Middle frontal gyrus (tissue), 1 donor: ENCODE data around the gene RFFL.

Experiments used
- DNase-seq: peaks from one replicate; pipeline ENCODE4 v3.0.0-alpha.2; 2015; ENCODE audit warnings: low spot score; ENCODE audit errors: extremely low spot score

Gene RFFL

GRCh38 chr17:34974794-34975785 lies 88.4 kb downstream of the RFFL start:
- DNase-seq: no peak

DNA sequence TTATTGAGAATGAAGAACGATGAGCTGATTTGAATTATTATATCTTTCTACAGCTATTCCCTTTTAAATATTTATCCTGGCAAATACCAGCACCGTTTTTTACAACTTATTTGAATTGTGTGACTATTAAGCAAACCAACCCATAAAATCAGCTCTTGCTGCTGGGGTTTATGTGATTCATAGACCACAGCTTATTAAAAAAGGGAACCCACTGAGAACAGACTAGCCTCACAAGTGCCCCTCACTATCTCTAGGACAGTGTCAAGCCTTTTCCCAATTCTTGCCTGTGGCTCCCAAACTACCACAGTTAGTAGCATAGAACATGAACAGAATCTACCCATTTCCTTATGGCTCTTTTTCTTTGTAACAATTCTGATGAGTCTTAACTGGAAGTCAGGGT lies 89.3 kb downstream of the RFFL start:
- no peak for DNase-seq

DNA sequence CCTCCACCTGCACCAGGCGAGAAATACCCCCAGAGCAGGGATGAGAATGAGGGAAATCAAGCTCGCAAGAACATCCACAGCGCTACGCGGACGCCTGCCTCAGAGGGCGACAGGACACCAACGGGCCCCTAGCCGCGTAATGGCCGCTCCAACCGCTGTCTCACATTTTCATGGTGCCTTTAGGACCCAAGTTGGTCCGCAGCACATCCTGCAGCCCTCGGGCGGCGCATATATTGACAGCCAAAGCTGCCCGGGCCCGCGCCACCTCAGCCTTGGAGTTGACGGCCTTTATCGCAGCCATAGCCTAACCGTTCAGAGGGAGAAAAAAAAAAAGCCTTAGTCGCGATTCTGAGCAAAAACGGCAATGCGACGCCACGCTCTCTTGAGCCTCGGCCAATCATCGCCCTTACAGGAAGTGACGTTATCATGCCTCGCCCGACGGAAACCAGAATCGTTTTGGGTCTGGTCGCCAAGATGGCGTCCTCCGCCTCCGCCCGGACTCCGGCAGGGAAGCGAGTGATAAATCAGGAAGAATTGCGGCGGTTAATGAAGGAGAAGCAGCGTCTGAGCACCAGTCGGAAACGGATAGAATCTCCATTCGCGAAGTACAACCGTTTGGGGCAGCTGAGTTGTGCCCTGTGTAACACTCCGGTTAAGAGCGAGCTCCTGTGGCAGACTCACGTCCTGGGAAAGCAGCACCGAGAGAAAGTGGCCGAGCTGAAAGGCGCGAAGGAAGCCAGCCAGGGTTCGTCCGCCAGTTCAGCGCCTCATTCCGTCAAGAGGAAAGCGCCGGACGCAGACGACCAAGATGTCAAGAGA lies 102.2 kb downstream of the RFFL start, which contains the start of the genes CCT6B and ZNF830:
CCT6B (minus strand) TSS at position 368 of the 819 bp plus-strand sequence; CDS start at position 301, 67 bp downstream.
ZNF830 (plus strand) TSS at position 448 of the 819 bp plus-strand sequence; CDS start at position 475, 27 bp downstream.
- DNase-seq: peak; percentile 94

- DNase-seq: no peak
Observed at GRCh38 chr17:34958438-34958837, 105.1 kb downstream of the RFFL start.
